Activated CD4-positive, CD25-positive, alpha-beta regulatory T cell treated with anti-CD3 and anti-CD28 coated beads, Interleukin-2, amount 50 U/mL, for 24 hours (primary cell): ENCODE data around the gene KAZN.

ENCODE experiments used
- ATAC-seq, 2 donors: fragments of 150-1000 bp; cut with Tn5 transposase; one replicate each; pipeline ENCODE4 v1.10.0; 2021; ENCODE audit warnings: mild to moderate bottlenecking in 1 of 2, moderate library complexity in 1 of 2

Gene KAZN

GRCh38 chr1:14896381-14897079, 298.0 kb downstream of the KAZN start:
- no peak for ATAC-seq

- ATAC-seq: no peak
Measured at GRCh38 chr1:14897080-14897449, 298.6 kb downstream of the KAZN start.

DNA sequence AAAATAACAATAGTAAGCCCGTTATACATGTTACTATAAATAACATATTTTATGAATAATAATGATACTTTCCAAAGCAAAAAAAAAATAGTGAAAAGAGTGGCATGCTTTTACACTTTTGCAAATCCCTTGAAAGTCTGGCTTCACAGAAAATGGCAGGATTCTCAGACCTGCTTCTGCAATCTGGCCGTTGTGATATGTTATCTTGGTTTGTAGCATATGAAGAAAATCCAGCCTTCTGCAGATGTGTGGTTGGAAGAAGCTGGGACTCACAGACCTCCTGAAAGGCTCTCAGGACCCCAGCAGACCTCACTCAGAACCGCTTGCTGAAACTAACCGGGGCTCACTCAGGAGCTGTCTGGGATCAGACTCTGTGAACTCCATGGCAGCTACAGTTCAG, 299.1 kb downstream of the KAZN start:
- ATAC-seq: no peak

DNA sequence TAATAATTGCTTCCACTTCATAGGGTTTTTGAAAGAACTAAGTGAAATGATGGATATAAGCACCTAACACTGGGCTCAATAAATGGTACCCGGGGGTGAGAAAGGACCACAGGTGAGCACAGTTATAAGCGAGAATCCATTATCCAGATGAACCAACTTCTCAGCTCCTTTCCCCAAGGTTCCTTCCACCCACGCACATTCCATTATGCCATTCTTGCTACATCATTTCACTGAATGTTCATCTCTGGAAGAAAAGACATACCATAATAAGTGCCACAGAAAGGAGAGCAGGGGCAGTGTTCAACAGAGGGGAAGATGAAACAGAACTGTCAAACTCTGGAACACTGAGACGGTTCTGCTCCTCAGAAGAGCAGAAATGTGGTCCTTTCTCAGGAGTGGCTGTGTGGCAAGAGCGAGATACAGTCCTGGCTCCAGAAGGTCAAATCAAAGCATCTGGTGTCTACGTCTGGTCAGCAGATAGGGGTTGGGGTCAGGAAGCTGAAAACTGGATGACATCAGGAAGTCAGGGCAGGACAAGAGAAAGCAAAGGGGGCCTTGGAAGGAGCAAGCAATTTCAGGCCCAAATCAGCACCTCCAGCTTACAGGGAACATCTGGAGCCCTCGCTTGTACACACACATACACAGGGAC, 299.6 kb downstream of the KAZN start:
- no peak for ATAC-seq

GRCh38 chr1:14899686-14900085, 301.2 kb downstream of the KAZN start:
- no peak for ATAC-seq

- no peak for ATAC-seq
Measured at GRCh38 chr1:14901371-14901954, 303.0 kb downstream of the KAZN start.

GRCh38 chr1:14903922-14904321, 305.4 kb downstream of the KAZN start:
- no peak for ATAC-seq

GRCh38 chr1:14906665-14907064, 308.2 kb downstream of the KAZN start:
- no peak for ATAC-seq

DNA sequence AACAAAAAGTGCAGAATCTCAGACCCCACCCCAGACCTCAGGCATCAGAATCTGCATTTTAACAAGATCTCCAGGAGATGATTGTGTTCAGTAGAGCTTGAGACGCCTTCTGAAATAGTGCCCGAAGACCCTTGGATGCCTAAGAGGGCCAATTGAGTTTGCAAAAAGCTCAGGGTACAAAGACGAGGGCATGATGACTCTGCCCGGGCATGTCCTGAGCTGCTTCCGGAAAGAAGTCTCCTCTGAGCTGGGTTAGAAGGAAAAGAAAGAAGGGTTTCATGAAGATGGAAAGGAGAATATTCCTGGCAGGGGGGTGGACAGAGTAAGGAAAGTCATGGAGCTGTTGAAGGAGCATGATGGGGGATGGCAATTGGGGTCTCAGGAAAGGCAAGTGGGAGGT, 308.9 kb downstream of the KAZN start:
- ATAC-seq: no peak

DNA sequence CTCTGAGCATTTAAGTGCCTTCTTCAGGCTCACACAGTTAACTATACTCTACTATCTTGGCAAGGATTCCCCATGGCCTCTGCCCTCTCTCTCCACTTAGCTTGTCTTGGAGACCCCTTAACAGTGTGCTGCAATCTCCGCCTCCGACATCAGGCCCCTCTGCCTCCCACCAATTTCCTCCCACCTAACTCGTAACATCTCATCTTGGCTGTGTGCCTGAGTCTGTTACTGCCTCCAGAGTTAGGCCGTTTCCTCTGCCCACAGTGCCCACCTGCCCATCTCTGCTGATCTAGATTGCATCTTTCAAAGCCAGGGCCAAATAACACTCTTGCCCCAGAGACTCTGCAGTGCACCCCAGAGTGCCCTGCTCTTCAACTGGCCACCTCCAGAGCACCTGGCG, 310.8 kb downstream of the KAZN start:
- no peak for ATAC-seq

GRCh38 chr1:14909920-14910460, 311.5 kb downstream of the KAZN start:
- no peak for ATAC-seq

DNA sequence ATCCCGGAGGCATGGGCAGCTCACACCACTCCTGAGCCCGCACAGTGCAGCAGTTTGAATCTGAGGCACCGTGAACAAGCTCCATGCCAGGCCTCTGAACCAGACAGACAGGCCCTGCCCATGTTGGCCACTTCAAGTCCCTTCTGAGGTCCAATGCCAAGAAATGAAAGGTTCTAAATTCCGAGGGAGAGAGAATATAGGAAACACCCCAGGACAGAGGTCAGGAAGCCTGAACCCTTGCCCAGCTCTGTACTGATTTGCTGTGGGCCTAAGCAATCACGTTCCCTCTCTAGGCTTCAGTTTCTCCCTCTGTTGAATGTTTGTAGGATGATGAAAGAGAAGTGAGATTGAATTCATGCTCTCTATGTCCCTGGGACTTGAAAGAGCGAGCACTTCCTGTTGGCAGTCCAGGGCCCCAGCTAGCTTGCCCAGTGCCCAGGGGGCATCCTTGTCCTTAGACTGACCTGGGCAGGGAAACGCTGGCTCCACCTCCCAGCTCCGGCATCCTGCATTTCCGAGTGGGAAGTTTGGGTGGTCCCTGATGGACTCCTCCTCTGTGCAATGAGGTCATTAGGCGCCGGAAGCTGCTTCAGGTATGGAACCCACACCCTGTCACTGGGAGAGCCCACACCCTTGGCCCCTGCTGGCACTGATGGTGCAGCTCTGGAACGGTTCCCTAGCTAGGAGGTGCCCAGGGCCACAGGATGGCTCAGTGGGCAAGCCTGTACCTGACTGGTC, 312.7 kb downstream of the KAZN start:
- ATAC-seq: no peak

GRCh38 chr1:14912839-14913481, 314.5 kb downstream of the KAZN start:
- no peak for ATAC-seq

GRCh38 chr1:14913482-14914177, 315.1 kb downstream of the KAZN start:
- ATAC-seq: no peak

GRCh38 chr1:14914351-14914988, 316.0 kb downstream of the KAZN start:
- no peak for ATAC-seq

GRCh38 chr1:14915356-14916054, 317.0 kb downstream of the KAZN start:
- no peak for ATAC-seq

GRCh38 chr1:14919289-14919688, 320.8 kb downstream of the KAZN start:
- ATAC-seq: no peak

DNA sequence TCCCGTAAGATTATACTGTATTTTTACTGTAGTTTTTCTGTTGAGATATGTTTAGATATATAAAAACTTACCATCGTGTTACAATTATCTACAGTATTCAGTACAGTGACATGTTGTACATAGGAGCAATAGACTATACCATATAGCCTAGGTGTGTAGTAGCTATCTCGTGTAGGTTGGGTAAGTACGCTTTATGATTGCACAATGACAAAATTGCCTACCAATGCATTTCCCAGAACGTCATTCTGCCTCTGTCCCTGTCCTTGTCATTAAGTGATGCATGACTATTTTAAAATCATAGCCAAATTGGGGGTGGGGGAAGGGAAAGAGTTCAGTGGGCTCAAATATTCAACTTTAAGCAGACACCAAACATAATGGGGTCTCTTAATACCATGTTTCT, 321.3 kb downstream of the KAZN start:
- no peak for ATAC-seq

DNA sequence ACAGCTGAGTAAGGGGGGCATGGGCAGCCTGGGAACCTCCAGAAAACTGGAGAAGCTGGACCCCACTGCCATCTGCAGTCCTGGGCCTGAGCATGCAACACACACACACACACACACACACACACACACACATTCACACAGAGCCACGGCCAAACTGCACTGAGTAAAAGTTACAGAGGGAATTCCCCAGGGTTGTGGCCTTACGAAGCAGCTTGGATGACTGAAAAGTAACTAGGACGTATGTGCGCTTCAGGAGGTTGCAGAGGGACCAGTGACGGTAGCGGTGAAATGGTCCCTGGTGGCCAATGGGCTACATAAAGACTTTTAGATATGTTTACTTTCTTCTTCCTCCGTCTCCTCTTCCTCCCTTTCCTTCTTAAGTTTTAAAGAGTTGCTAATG, 322.6 kb downstream of the KAZN start:
- no peak for ATAC-seq

DNA sequence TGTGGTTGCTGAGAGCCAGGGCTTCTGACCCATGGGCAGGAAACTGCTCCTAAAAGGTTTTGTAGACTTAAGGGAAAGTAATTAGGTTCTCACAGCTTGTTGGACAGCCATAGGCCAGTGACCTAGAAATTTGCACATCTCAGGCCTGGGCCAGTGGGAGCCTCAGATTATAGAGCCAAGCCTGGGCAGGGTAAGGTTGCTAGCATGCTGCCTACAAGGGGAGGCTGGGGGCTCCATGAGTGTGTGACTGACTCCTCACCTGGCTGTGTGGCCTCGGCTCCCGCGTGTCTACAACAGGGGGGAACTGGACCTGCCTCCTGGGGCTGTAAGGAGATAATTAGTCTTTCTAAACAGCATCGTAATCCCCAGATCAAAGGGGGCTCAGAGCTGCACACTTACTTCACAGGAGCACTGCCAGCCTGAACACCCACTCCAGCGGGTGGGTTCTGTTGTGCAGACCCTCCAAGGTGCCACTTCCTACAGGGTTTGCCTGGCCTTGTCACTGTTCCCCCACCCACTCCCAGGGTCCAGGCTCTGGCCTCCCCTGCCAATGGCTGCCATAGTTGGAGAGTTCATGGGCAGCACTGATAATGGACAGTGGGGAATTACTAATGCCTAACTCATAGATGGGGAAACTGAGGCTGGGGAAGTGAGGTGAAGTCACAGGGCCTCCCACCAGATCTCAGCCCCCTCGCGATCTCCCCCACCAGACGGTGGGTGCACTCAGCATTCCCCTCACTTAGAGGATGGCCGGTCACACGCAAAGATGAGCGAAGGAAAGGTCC, 324.6 kb downstream of the KAZN start:
- ATAC-seq: no peak
